OCI-LY1 (cell line): ENCODE results near the gene HRH4.

ENCODE experiments used
- H2AFZ ChIP-seq: fragments of 200-600 bp; sonication (generic), shearing (Covaris generic); 2 replicates; pipeline ENCODE4 v1.6.0; 2014; ENCODE audit warnings: antibody characterized with exemption, mild to moderate bottlenecking, low read length
- H3F3A ChIP-seq: fragments of 200-600 bp; sonication (generic), shearing (Covaris generic); 2 replicates; pipeline ENCODE4 v1.6.0; 2014; ENCODE audit warnings: mild to moderate bottlenecking, antibody characterized with exemption, low read length, moderate library complexity; ENCODE audit not compliant: insufficient read depth
- H3K27ac ChIP-seq: fragments of 200-600 bp; sonication (generic); 2 replicates; pipeline ENCODE4 v1.5.1; 2014; ENCODE audit warnings: low read length, mixed run types, mild to moderate bottlenecking, low read depth; ENCODE audit not compliant: poor library complexity, severe bottlenecking
- H3K27me3 ChIP-seq: fragments of 200-600 bp; sonication (generic); 2 replicates; pipeline ENCODE4 v1.6.0; 2014; ENCODE audit warnings: antibody characterized with exemption, mild to moderate bottlenecking, low read length, moderate library complexity; ENCODE audit not compliant: insufficient read depth
- H3K36me3 ChIP-seq: fragments of 200-600 bp; sonication (generic); 2 replicates; pipeline ENCODE4 v1.6.1; 2014; ENCODE audit warnings: mild to moderate bottlenecking, antibody characterized with exemption, low read length, moderate library complexity, mixed read lengths; ENCODE audit not compliant: insufficient read depth
- H3K4me1 ChIP-seq: fragments of 200-600 bp; sonication (generic); 2 replicates; pipeline ENCODE4 v1.5.1; 2014; ENCODE audit warnings: mild to moderate bottlenecking, low read length, moderate library complexity; ENCODE audit not compliant: insufficient read depth, severe bottlenecking
- H3K4me2 ChIP-seq: fragments of 200-600 bp; sonication (generic), shearing (Covaris generic); 2 replicates; pipeline ENCODE4 v1.6.1; 2014; ENCODE audit warnings: low read length
- H3K4me3 ChIP-seq: fragments of 200-600 bp; sonication (generic); 2 replicates; pipeline ENCODE4 v1.5.1; 2014; ENCODE audit warnings: low read length, low read depth, mild to moderate bottlenecking, mixed read lengths; ENCODE audit not compliant: poor library complexity, severe bottlenecking
- H3K79me2 ChIP-seq: fragments of 200-600 bp; shearing (Covaris generic); 2 replicates; pipeline ENCODE4 v1.6.1; 2016; ENCODE audit warnings: mixed run types, low read length, mixed read lengths; ENCODE audit not compliant: insufficient read depth
- H3K9ac ChIP-seq: fragments of 200-600 bp; sonication (generic), shearing (Covaris generic); 2 replicates; pipeline ENCODE4 v1.6.1; 2014; ENCODE audit warnings: mild to moderate bottlenecking, low read length, mixed read lengths
- H3K9me2 ChIP-seq: fragments of 200-600 bp; sonication (generic), shearing (Covaris generic); 2 replicates; pipeline ENCODE4 v1.6.1; 2014; ENCODE audit warnings: low read depth, mild to moderate bottlenecking, low read length, mixed read lengths
- H3K9me3 ChIP-seq: fragments of 200-600 bp; shearing (Covaris generic); 2 replicates; pipeline ENCODE4 v1.6.1; 2014; ENCODE audit warnings: low read length, mixed read lengths
- H4K20me1 ChIP-seq: fragments of 200-600 bp; sonication (generic), shearing (Covaris generic); 2 replicates; pipeline ENCODE4 v1.6.0; 2016; ENCODE audit warnings: mild to moderate bottlenecking, low read length; ENCODE audit not compliant: insufficient read depth
- CTCF ChIP-seq: fragments of 200-600 bp; sonication (generic), shearing (Covaris generic); IDR thresholded peaks from 2 replicates; pipeline ENCODE4 v1.5.1; 2017; ENCODE audit warnings: mild to moderate bottlenecking, antibody characterized with exemption, low read length, moderate library complexity, mixed read lengths
- EZH2 ChIP-seq: fragments of 200-600 bp; sonication (generic), shearing (Covaris generic); IDR thresholded peaks from 2 replicates; pipeline ENCODE4 v1.8.0; 2017; ENCODE audit warnings: borderline replicate concordance, mixed run types, mild to moderate bottlenecking, antibody characterized with exemption, low read length, moderate library complexity, mixed read lengths

HRH4 gene

DNA sequence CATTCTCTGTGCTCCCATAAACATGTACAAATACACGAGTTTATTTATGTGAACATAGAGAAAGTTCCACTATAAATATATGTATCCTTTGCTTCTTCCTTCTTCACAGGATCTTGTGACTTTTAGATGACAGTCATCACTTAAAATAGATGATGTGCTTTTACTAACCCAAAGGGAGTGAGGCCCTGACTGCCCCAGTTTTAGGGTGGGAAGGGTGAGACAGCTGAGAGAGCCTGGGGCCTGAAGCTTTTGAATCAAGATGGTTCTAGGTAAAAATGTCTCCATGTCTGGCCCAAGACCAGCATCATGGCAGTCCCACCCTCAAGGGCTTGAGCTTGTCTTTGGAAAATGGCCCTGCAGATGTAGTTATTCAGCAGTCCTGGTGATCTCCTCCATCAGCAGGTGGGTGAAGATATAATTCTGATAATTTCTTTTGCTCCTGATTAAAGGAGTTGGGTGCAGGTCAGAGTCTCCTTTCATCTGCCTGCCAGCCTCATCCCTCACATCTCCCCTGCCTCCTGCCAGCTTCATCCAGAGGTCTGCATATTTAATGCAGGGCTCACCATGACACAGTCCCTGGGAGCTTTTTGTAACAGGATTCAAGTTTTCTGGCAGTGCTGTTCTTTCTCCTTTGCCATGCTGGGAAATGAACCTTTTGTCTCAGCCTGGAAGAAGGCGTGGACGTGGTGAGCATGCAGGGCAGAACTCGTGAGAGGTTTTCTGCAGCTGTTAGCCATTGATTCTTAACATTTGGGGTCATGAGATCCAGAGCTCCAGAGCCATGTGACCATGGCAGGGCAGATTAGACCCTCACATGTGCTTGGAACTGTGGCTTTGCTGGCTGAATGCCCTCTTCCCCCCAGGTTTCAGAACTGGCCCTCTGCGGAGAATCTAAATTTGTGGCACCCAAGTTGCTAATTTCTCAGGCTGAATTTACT lies 2.7 kb downstream of the HRH4 start:
- Histone ChIP-seq H3K4me1 (no peaks in the 10 kb centered on the region), H2AFZ (no peak overlapping the region), H3K36me3 (no peaks in the 10 kb centered on the region), H3K27me3 (no peaks in the 10 kb centered on the region), H3K9me2 (no peaks in the 10 kb centered on the region), H3K4me3 (no peak overlapping the region), H3K4me2 (no peak overlapping the region), H3K9me3 (no peaks in the 10 kb centered on the region), H3K79me2 (no peaks in the 10 kb centered on the region), H3K27ac (no peak overlapping the region), H3F3A (no peaks in the 10 kb centered on the region), H4K20me1 (no peaks in the 10 kb centered on the region), H3K9ac (no peak overlapping the region)
- TF ChIP-seq EZH2 = no peak
- TF ChIP-seq CTCF = no peak

- Histone ChIP-seq H3K27me3 (no peaks in the 10 kb centered on the region), H3F3A (no peaks in the 10 kb centered on the region), H3K79me2 (no peaks in the 10 kb centered on the region), H3K9me3 (no peaks in the 10 kb centered on the region), H3K27ac (no peak overlapping the region), H3K9ac (no peak overlapping the region), H3K4me2 (no peak overlapping the region), H3K9me2 (no peaks in the 10 kb centered on the region), H3K4me1 (no peaks in the 10 kb centered on the region), H3K36me3 (no peaks in the 10 kb centered on the region), H2AFZ (no peak overlapping the region), H3K4me3 (no peak overlapping the region), H4K20me1 (no peaks in the 10 kb centered on the region)
- no peak for TF ChIP-seq EZH2
Measured at GRCh38 chr18:24465486-24465885, 5.0 kb downstream of the HRH4 start.

- Histone ChIP-seq H3K27me3 (no peaks in the 10 kb centered on the region), H3K79me2 (no peaks in the 10 kb centered on the region), H3K4me1 (no peaks in the 10 kb centered on the region), H3K9me3 (no peaks in the 10 kb centered on the region), H3F3A (no peaks in the 10 kb centered on the region), H3K27ac (no peak overlapping the region), H4K20me1 (no peaks in the 10 kb centered on the region), H3K4me2 (no peak overlapping the region), H3K9ac (no peak overlapping the region), H2AFZ (no peak overlapping the region), H3K36me3 (no peaks in the 10 kb centered on the region), H3K4me3 (no peak overlapping the region), H3K9me2 (no peaks in the 10 kb centered on the region)
- TF ChIP-seq EZH2 (no peak), CTCF (no peak)
Measured at GRCh38 chr18:24466771-24467170, 6.3 kb downstream of the HRH4 start.
